Renal cortex interstitium (tissue), 11 donors: ENCODE data around the gene BDKRB2. TPM values are rescaled to one million over a fixed set of nuclear protein-coding genes. Genes with fewer than 3 reads are reported as not detected.
"Not testable (repeated sequence)": the region's sequence is repeated elsewhere in the genome, so short reads cannot be mapped to it uniquely, and the experiment has no call there.

Source experiments
- DNase-seq, 11 donors: peaks; one replicate each; pipeline ENCODE4 v3.0.0-alpha.2; 2013; ENCODE audit warnings: low read depth in 9 of 11, low spot score in 4 of 11; ENCODE audit errors: extremely low read depth in 1 of 11
- polyA plus RNA-seq, 3 donors: library from polyadenylated mRNA; unstranded; fragments of 120-200 nt; gene quantifications; one replicate each; pipeline ENCODE4 v1.2.1, GENCODE V29; 2013; ENCODE audit not compliant: insufficient read length in 3 of 3

The BDKRB2 gene
- polyA plus RNA-seq, 3 donors, result 3.3 to 5.2 (median 3.5) TPM

GRCh38 chr14:96242126-96242525 lies 37.5 kb downstream of the BDKRB2 start:
- no peak for DNase-seq

GRCh38 chr14:96243785-96244184 lies 39.1 kb downstream of the BDKRB2 start:
- no peak for DNase-seq

GRCh38 chr14:96245074-96245473 lies 40.4 kb downstream of the BDKRB2 start:
- DNase-seq, result not testable (repeated sequence)

GRCh38 chr14:96245710-96246538 lies 41.3 kb downstream of the BDKRB2 start:
- DNase-seq, result no peak

- no peak for DNase-seq
Observed at GRCh38 chr14:96246539-96246847, 41.9 kb downstream of the BDKRB2 start.

GRCh38 chr14:96247031-96247430 lies 42.4 kb downstream of the BDKRB2 start:
- no peak for DNase-seq

- no peak for DNase-seq
Observed at GRCh38 chr14:96249029-96249428, 44.4 kb downstream of the BDKRB2 start.

GRCh38 chr14:96250485-96250884 lies 45.8 kb downstream of the BDKRB2 start:
- no peak for DNase-seq

- no peak for DNase-seq
Observed at GRCh38 chr14:96251656-96252155, 47.1 kb downstream of the BDKRB2 start.

- no peak for DNase-seq
Observed at GRCh38 chr14:96252323-96252998, 47.8 kb downstream of the BDKRB2 start.

GRCh38 chr14:96252999-96253539 lies 48.4 kb downstream of the BDKRB2 start:
- no peak for DNase-seq

GRCh38 chr14:96254687-96255086 lies 50.0 kb downstream of the BDKRB2 start:
- no peak for DNase-seq

GRCh38 chr14:96255501-96256366 lies 51.1 kb downstream of the BDKRB2 start, which contains the start of gene BDKRB1:
Gene BDKRB1, plus strand, starts transcription at chr14:96256210. Its CDS starts 7,473 bp downstream, at chr14:96263683.
- no peak for DNase-seq

- no peak for DNase-seq
Observed at GRCh38 chr14:96256407-96256806, 51.8 kb downstream of the BDKRB2 start.

- DNase-seq, result no peak
Observed at GRCh38 chr14:96257056-96257455, 52.4 kb downstream of the BDKRB2 start.

- no peak for DNase-seq
Observed at GRCh38 chr14:96257900-96258299, 53.3 kb downstream of the BDKRB2 start.

GRCh38 chr14:96260341-96260821 lies 55.7 kb downstream of the BDKRB2 start:
- DNase-seq, result no peak

- DNase-seq, result no peak
Observed at GRCh38 chr14:96261053-96261452, 56.4 kb downstream of the BDKRB2 start.
